GM12873 (cell line): ENCODE results near the gene LRRC49.

Experiments
- CTCF ChIP-seq: IDR thresholded peaks from 2 replicates; pipeline ENCODE4 v1.5.1; 2012; ENCODE audit warnings: low read depth, mild to moderate bottlenecking, moderate library complexity, low read length, control low read depth; ENCODE audit not compliant: insufficient read depth; ENCODE audit errors: missing control alignments

The LRRC49 gene

GRCh38 chr15:70892912-70893560 lies 410 bp downstream of the LRRC49 start:
- TF ChIP-seq CTCF: peak; percentile 36

DNA sequence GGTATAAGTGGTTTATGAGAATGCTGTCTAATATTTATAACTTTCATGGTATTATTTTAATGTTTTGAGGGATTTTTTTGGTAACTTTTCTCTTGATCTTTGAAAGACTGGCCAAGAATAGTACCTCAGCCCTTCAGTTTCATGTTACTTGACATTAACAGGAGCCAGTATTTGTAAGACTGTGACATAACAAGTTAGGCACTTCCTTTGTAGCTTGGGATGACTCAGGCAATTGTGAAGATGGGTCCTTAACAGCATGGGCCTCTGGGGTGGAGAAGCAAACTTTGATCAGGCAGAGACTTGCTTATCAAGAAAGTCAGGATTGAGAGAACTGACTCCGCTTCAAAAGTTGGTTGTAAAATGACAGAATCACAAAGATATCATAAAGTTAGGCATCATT lies 9.5 kb downstream of the LRRC49 start:
- TF ChIP-seq CTCF: no peak

DNA sequence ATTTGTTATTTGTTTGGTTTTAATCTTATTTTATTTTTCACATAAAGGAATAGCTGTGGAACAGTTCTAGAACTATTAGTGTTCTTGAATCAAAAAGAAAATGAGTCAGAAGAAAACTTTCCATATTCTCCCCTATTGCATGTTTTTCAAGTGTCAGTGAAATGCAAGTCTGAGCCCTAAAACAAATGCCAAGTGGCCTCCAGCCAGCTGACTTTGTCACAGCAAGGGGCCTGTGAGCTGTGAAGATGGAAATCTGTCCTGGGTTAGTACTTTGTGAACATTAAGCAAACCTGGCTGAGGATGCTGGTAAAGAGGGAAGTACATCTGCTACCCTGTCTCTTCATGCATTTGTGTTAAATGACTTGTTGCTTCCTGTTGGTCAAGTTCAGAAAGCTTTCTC lies 14.2 kb downstream of the LRRC49 start:
- no peak for TF ChIP-seq CTCF

DNA sequence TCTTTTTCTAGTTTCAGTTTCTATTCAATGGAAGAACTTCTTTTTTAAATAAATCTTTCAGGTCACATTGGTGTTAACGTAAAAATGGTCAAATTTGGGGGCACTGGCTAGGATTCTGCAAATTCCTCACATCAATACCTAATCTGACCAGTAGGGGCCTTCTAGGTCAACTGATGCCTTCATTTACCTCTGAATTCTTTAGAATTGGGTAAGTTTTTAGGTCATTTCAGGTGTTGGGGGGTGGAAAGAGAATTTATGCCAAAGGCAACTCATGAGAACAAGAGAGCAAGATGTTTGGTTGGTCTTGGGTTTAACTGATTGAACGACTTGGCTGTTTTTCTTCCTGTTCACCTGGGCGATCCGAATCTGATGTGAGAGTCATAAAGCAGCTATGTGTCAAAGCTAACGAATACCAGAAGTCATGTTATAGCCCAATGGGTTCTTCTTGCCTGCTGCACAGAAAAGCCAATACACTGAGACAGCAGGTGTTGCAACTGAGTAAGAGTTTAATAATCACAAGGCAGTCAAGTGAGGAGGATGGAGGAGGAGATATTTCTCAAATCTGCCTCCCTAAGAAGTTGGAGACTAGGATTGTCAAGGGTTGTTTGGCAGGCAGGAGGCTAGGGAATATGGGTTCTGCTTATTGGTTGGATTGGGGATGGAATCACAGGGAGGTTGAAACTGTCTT lies 15.3 kb downstream of the LRRC49 start:
- TF ChIP-seq CTCF: peak; percentile 47

- no peak for TF ChIP-seq CTCF
Measured at GRCh38 chr15:70910958-70911357, 18.3 kb downstream of the LRRC49 start.

DNA sequence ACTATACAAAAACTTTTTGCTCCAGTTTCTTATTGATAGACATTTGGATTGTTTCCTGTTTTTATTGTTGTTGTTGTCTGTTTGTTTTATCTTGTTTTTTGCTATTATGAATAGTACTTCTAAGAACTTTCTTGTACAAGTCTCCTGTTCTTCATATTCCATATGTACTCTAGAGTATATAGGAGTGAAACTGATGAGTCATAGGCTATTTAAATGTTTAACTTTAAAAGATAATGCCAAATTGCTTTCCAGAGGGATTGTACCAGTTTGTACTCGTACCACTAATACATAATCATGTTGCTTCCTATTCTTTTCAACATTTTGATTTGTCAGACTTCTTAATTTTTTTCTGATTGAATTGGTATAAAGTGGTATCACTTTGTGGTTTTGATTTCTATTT lies 19.6 kb downstream of the LRRC49 start:
- TF ChIP-seq CTCF: no peak

- no peak for TF ChIP-seq CTCF
Measured at GRCh38 chr15:70916531-70916930, 23.9 kb downstream of the LRRC49 start.
